Sciatic nerve (tissue), 2 donors: ENCODE results near the gene SNX12. TPM values are rescaled to one million over a fixed set of nuclear protein-coding genes. Genes with fewer than 3 reads are reported as not detected.
A peak's percentile ranks its signal among the peaks of the same experiment; 100 is the strongest.
"Not testable (repeated sequence)": the region's sequence is repeated elsewhere in the genome, so short reads cannot be mapped to it uniquely, and the experiment has no call there.

Source experiments
- ATAC-seq: fragments of 200-7000 bp; cut with Tn5 transposase; one replicate; pipeline ENCODE4 v1.9.1; 2020; ENCODE audit warnings: mild to moderate bottlenecking, moderate library complexity
- DNase-seq: peaks from one replicate; pipeline ENCODE4 v3.0.0-alpha.2; 2020; ENCODE audit warnings: low spot score
- intact Hi-C: fragments of 100-400 bp; cut with DNase I; formaldehyde crosslinking; loops from one replicate; pipeline ENCODE4 v1.14.2; 2022
- total RNA-seq: library from RNA; stranded (reverse); fragmentation: NEBNext Ultra II Directional; extraction: Animal tissue kit (Norgen Biotek cat#: 25700); gene quantifications from one replicate; pipeline ENCODE4 v1.2.1, GENCODE V29; 2021
- donor health status: DM: no; HTN: no; CAD: no.
- donor health status: DM: no; HTN: no; CAD: no.

SNX12 gene
- total RNA-seq, 1 donor from 2014 or later: 65.6 TPM

DNA sequence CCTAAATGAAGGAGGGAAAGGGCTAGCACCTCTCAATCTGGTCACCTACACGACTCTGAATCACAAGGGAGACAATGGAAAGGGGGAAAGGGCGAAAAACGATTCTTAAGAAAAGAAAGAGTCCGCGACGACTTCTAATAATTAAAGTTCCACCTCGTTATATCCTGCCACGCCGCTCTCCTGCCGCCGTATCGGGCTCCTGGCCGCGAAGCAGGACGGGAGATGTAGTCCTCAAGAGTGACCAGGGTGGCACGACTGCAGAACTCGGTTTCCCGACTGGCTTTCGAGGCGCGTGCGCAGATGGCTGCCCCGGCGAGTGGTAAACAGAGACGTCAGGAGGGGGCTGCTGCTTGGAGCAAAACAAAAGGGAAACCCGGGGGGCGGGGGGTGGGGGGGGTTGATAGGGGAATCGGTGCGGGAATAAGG lies 27.4 kb upstream of the SNX12 start, which contains the start of gene FOXO4:
FOXO4 (plus strand) TSS at position 297 of the 426 bp plus-strand sequence. CDS start 678 bp downstream, outside the sequence.
- intact Hi-C loops: no loop called here
- peak; percentile 95 for ATAC-seq
- DNase-seq: peak; percentile 94

DNA sequence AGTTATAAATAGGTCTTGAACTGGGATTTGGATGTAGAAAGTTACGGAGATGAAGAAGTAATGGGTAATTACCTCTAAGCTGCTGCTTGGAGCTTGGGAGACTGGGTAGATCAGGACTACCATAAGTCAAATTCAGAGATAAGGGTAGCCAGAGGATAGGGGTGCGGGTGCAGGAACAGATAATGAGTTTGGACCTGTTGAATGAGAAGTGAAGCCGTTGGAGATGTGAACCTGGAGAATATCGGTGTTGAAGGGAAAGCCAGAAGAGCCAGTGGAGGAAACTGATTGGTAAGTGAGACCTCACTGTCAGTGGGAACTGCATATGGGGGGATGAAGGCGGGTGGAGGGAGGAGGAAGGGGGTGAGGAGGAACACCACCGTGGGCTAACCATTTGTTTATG lies 26.9 kb upstream of the SNX12 start:
- ATAC-seq: no peak
- no peak for DNase-seq
- intact Hi-C loops: no loop called here

DNA sequence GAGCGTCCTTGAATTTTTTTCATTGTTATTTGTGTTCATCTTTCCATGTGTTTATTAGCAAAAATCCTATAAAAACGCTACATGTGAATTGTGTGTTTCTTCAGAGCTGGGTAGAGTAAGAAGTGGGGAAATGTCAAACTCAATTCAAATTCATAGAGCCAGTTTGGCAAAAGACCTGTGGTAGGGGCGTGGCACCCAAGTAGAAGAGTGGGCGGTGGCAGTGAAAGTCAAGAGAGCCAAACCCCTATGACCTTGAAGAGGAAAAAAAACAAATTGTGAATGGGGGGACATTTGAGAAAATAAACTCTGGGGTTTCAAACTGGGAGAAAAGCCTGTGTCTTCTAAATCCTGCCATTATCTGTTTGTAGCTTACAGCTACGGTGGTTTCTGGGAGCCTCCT lies 23.1 kb upstream of the SNX12 start:
- ATAC-seq (no peak), DNase-seq (no peak)
- intact Hi-C loops: no loop called here

GRCh38 chrX:71085900-71086299 lies 17.8 kb upstream of the SNX12 start:
- ATAC-seq: no peak

DNA sequence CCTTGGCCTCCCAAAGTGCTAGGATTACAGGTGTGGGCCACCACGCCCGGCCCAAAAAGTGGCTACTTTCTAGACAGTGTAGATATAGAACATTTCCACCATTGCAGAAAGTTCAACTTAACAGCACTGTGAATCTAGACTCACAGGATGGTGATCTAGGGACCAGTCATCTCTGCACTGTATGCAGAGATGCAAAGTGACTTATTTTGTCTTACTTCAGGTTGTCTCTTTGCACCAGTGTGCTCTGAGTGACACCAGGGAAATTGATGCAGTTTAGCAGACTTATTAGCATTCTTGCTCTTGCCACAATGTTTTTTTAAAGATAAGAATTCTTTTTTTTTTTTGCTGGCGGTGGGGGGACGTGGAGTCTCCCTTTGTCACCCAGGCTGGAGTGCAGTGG lies 14.7 kb upstream of the SNX12 start:
- no peak for ATAC-seq

More at GRCh38 chrX:71085900-71086299, 17.8 kb upstream of the SNX12 start:
- intact Hi-C loops: no loop called here
- no peak for DNase-seq

DNA sequence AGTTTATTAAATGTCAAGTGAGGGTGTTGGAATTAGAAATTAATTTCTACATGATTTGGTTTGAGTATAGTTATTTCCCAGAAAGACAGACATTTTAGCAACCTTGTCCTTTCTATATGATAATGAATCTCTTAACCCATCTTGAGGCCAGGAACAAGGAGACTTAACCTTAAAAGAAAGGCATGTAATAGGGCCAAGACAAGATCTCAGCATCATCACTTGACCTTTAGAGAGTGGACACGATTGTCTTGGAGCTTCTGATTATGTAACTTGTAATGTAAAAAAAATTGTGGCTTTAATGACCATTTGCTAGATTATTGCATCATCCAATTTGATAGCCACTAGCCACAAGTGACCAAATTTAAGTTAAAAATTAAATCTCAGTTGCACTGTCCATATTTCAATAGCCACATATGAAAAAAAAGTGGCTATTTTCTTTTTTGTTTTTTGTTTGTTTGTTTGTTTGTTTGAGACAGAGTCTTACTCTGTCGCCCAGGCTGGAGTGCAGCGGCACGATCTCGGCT lies 14.1 kb upstream of the SNX12 start:
- DNase-seq: no peak
- intact Hi-C loops: no loop called here
- no peak for ATAC-seq

More for the DNA sequence above, 14.7 kb upstream of the SNX12 start:
- intact Hi-C loops: no loop called here
- no peak for DNase-seq

DNA sequence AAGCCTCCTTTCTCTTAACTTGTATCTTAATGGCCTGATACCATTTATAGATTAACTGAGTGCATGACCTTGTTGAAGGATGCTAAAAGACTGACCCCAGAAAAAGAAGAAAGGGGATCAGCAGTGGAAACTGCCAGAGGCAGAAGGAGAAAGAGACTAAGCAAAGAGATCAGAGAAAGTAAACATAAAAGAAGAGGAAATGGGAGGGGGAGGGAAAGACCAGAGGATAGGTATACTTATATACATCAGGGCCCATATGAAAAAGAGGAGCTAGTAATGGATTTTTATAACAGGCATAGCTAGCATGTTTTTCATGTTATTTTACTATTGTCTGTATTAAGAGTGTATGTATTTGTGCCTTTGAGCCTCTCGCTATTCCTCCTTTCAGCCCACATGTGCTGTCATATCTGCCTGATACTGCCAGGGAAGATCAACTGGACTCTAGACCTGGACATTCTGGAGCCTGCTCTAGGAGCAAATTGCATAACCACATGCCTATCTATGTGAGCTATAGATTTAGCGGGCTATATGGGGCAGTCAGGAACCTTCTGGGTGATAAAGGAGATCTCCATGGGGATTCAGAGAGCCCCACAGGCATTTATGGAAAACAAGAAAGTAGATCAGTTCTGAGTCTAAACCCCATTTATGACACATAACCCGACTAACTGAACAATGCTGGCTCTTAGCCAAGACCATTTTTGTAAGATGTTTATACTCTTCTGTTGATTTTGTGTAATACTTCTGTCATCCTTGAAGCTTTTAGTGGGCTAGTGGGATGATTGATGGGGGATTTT lies 13.4 kb upstream of the SNX12 start:
- intact Hi-C loops: no loop called here

DNA sequence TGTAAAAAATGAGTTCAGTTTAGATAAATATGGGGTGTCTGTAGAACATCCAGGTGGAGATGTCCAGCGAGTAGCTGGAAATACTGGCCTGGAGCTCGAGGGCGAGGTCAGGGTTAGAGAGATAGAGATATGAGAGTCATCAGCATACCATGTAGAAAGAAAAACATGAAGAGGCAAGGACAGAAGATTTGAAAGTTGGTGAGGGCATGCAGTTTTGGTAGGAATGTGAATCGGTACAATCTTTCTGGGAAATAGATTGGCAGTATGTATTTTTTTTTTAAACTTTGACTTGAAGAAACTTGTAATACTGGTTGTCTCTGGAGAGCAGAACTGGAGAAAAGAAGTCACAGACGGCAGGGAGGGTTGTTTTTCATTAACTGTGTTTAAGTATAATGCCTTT lies 2.4 kb upstream of the SNX12 start:
- DNase-seq: no peak
- no peak for ATAC-seq
- intact Hi-C loops: no loop called here

More for the DNA sequence above, 13.4 kb upstream of the SNX12 start:
- DNase-seq (no peak), ATAC-seq (no peak)

DNA sequence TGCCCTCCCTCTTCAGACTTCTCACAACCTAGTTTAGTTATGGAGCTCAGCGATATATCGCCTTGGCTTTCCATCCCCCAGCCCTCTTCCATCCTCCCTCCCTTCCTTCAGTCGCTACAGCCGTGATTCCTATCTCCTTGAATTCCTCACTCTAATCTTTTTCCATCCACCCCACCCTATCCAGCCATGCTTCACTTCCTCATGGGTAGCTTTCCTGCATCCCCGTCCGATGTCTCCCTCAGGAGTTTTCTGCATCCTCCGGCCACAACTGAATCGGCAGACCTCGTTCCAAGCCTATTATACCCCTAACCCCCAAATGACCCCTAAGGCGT lies 456 bp downstream of the SNX12 start:
- ATAC-seq (peak; percentile 5), DNase-seq (no peak)
- intact Hi-C loops: no loop called here

- ATAC-seq (no peak), DNase-seq (no peak)
- intact Hi-C loops: no loop called here
Observed at GRCh38 chrX:71067089-71067488, 1.0 kb downstream of the SNX12 start.

DNA sequence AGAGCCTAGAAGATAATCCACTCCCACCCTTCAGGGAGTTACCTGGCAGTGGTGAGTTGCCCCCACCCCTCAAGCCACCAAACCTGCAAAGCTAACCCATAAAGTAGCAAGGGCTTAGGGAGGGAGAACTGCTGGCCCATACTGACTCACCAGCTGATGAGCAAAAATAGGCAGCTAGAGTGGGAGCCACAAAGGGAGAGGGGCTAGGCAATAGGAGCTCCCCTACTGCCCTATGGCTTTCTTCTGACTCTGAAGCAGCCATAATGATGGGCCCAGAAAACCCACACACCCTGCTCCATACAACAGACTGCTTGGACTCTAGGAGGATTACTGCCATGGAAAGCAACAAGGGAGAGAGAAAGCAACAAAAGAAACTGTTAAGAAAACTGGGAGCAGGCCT lies 8.0 kb downstream of the SNX12 start:
- no peak for ATAC-seq
- intact Hi-C loops: no loop called here
- DNase-seq: no peak

DNA sequence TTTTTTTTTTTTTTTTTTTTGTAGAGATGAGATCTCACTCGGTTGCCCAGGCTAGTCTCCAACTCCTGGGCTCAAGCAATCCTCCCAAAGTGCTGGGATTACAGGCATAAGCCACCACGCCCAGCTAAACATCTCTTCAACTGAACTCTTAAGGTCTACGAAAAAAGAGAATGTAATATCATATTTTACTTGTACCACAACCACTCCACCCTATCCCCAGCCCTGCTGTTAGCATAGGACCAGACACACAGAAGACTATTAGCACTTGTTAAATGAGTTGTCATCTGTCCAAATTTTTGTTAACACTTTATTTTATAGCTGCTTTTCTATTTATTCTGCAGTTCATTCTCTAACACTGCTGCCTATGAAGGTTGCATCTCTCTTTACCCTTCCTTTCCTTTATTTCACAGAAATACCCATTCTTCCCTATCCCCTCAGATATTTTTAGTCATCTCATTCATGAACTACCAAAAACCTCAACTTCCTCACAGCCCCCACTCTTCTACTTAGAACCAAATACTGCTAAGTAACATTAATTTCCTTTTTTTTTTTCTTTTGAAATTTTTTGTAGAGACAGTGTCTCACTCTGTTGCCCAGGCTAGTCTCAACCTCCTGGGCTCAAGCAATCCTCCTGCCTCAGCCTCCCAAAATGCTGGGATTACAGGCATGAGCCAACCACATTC lies 10.1 kb downstream of the SNX12 start:
- intact Hi-C loops: no loop called here
- ATAC-seq (no peak), DNase-seq (no peak)

DNA sequence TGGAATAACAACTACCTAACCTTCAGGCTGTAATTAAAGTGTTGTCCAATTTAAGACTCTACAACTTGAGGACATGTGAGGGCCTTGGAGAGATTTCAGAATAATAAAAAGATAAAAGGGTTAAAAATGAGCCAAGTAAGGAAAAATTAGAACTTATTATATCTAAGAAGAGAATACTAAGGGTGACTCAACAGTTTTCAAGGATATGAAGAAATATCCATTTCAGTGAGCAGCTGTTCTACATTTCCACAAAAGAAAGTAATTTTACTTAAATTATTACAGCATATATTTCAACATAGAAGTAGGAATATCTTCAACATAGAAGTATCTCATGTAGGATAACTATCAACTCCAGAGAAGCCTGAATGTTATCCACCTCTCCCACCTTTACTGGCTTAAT lies 11.3 kb downstream of the SNX12 start:
- DNase-seq: no peak
- intact Hi-C loops: no loop called here
- no peak for ATAC-seq

- intact Hi-C loops: no loop called here
- no peak for DNase-seq
- no peak for ATAC-seq
Observed at GRCh38 chrX:71053217-71053621, 14.9 kb downstream of the SNX12 start.

GRCh38 chrX:71052721-71053120 lies 15.4 kb downstream of the SNX12 start:
- ATAC-seq: no peak
- no peak for DNase-seq
- intact Hi-C loops: no loop called here

DNA sequence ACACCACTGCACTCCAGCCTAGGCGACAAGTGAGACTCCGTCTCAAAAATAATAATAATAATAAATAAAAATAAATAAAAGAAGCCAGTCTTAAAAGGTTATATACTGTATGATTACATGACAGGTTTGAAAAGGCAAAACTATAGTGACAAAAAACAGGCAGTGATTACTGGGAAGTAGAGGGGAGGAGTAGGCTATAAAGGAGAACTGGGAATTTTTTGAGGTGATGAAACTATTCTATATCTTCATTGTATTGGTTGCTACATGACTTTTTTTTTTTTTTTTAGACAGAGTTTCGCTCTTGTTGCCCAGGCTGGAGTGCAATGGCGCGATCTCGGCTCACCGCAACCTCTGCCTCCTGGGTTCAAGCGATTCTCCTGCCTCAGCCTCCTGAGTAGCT lies 20.2 kb downstream of the SNX12 start:
- ATAC-seq, intact Hi-C loops, DNase-seq: not testable (repeated sequence)

DNA sequence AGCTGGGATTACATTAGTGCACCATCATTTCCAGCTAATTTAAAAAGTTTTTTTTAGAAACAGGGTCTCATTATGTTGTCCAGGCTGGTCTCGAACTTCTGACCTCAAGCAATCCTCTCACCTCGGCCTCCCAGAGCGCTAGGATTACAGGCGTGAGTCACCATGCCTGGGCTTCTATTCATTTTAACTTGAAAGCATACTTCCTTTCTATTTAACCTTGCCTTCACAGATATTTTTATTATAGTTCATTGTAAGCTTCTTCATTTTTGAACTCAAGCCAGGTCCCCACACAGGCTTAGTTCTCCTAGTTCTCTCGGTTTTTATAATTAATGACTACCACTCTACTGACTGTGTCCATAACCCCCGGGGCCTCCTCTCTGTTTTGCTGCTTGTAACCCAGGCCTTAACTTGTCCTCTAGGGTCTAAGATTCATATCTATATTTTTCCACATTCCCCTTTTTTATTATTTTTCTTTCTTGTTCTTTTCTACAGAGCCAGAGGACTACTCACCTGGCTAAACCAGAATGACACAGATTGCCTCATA lies 50.7 kb downstream of the SNX12 start:
- intact Hi-C loops: no loop called here
- no peak for DNase-seq
- ATAC-seq: no peak
